ENCODE measurements around the gene ZNF592. TPM values are rescaled to one million over a fixed set of nuclear protein-coding genes. Genes with fewer than 3 reads are reported as not detected.

ZNF592 gene
- total RNA-seq = 9.7 and 11.2 TPM in 2 replicates

GRCh38 chr15:84748274-84749110, at the start of gene ZNF592:
TSS of gene ZNF592 (plus strand) at chr15:84748592. CDS start at chr15:84782676, 34,084 bp downstream.
- TF ChIP-seq CTCF (IDR thresholded peaks at IDR 0.05; ENCODE audit: insufficient read depth, low read depth, low read length) = no peak
- H3K4me3 ChIP-seq (ENCODE audit: low read depth, low read length) = peak within 1 kb of the TSS; percentile 97
- DNase-seq (ENCODE audit: low read depth) = peak; percentile 80

GRCh38 chr15:84699538-84700191, 48.7 kb upstream of the ZNF592 start:
- H3K4me3 ChIP-seq (ENCODE audit: low read depth, low read length) = no peak overlapping the region
- TF ChIP-seq CTCF (IDR thresholded peaks at IDR 0.05; ENCODE audit: insufficient read depth, low read depth, low read length) = no peak
- no peak for DNase-seq (ENCODE audit: low read depth)

- TF ChIP-seq CTCF (IDR thresholded peaks at IDR 0.05; ENCODE audit: insufficient read depth, low read depth, low read length) = no peak
- no peak overlapping the region for H3K4me3 ChIP-seq (ENCODE audit: low read depth, low read length)
- peak; percentile 85 for DNase-seq (ENCODE audit: low read depth)
Observed at GRCh38 chr15:84702961-84703482, 45.4 kb upstream of the ZNF592 start.

- no peak for DNase-seq (ENCODE audit: low read depth)
- no peak for TF ChIP-seq CTCF (IDR thresholded peaks at IDR 0.05; ENCODE audit: insufficient read depth, low read depth, low read length)
- H3K4me3 ChIP-seq (ENCODE audit: low read depth, low read length) = no peak overlapping the region
Observed at GRCh38 chr15:84703808-84704207, 44.6 kb upstream of the ZNF592 start.

GRCh38 chr15:84714372-84714771, 34.0 kb upstream of the ZNF592 start:
- peak overlapping the region; percentile 95 for H3K4me3 ChIP-seq (ENCODE audit: low read depth, low read length)
- no peak for DNase-seq (ENCODE audit: low read depth)
- TF ChIP-seq CTCF (IDR thresholded peaks at IDR 0.05; ENCODE audit: insufficient read depth, low read depth, low read length) = no peak

- no peak for TF ChIP-seq CTCF (IDR thresholded peaks at IDR 0.05; ENCODE audit: insufficient read depth, low read depth, low read length)
Observed at GRCh38 chr15:84714821-84715220, 33.6 kb upstream of the ZNF592 start.

More at GRCh38 chr15:84714821-84715220, 33.6 kb upstream of the ZNF592 start:
- H3K4me3 ChIP-seq (ENCODE audit: low read depth, low read length) = peak overlapping the region; percentile 95
- no peak for DNase-seq (ENCODE audit: low read depth)
